Measurements from ENCODE around the gene SPATA12.

DNA sequence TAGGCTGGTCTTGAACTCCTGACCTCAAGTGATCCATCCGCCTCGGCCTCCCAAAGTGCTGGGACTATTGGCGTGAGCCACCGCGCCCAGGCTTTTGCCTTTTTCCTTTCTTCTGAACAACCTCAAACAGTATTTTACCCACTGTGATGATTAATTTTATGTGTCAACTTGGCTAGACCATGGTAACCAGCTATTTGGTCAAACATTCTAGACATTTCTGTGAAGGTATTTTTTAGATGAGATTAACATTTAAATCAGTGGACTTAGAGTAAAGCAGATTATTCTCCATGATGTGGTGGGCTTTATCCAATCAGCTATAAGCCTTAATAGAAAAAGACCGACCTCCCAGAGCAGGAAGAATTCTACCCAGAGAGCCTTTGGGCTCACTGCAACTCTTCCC, 6.0 kb downstream of the SPATA12 start:
- no peak for TF ChIP-seq CREB1 (IDR thresholded peaks at IDR 0.05; ENCODE audit: low read depth)
- TF ChIP-seq YY1 (IDR thresholded peaks at IDR 0.05; ENCODE audit: low read depth): no peak
- no peak for TF ChIP-seq NFIC (IDR thresholded peaks at IDR 0.05)
- TF ChIP-seq, protein P1, sequence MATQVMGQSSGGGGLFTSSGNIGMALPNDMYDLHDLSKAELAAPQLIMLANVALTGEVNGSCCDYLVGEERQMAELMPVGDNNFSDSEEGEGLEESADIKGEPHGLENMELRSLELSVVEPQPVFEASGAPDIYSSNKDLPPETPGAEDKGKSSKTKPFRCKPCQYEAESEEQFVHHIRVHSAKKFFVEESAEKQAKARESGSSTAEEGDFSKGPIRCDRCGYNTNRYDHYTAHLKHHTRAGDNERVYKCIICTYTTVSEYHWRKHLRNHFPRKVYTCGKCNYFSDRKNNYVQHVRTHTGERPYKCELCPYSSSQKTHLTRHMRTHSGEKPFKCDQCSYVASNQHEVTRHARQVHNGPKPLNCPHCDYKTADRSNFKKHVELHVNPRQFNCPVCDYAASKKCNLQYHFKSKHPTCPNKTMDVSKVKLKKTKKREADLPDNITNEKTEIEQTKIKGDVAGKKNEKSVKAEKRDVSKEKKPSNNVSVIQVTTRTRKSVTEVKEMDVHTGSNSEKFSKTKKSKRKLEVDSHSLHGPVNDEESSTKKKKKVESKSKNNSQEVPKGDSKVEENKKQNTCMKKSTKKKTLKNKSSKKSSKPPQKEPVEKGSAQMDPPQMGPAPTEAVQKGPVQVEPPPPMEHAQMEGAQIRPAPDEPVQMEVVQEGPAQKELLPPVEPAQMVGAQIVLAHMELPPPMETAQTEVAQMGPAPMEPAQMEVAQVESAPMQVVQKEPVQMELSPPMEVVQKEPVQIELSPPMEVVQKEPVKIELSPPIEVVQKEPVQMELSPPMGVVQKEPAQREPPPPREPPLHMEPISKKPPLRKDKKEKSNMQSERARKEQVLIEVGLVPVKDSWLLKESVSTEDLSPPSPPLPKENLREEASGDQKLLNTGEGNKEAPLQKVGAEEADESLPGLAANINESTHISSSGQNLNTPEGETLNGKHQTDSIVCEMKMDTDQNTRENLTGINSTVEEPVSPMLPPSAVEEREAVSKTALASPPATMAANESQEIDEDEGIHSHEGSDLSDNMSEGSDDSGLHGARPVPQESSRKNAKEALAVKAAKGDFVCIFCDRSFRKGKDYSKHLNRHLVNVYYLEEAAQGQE (IDR thresholded peaks at IDR 0.05; ENCODE audit: low read depth): no peak
- TF ChIP-seq, protein P2, sequence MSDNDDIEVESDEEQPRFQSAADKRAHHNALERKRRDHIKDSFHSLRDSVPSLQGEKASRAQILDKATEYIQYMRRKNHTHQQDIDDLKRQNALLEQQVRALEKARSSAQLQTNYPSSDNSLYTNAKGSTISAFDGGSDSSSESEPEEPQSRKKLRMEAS (IDR thresholded peaks at IDR 0.05): no peak
- no peak for TF ChIP-seq EGR1 (IDR thresholded peaks at IDR 0.05)
- TF ChIP-seq RAD21 (IDR thresholded peaks at IDR 0.05; ENCODE audit: low read depth): no peak
- TF ChIP-seq EP300 (IDR thresholded peaks at IDR 0.05; ENCODE audit: borderline replicate concordance): no peak

Data from Ishikawa (cell line).